SJSA1 (cell line): ENCODE results near the gene SUPT20H. TPM values are rescaled to one million over a fixed set of nuclear protein-coding genes. Genes with fewer than 3 reads are reported as not detected.

Source experiments
- DNase-seq, 2 experiments: peaks; one replicate each; pipeline ENCODE4 v3.0.0-alpha.2; 2015 to 2020; ENCODE audit warnings: low spot score in 2 of 2, low read depth in 1 of 2
- H3K27ac ChIP-seq: fragments of 250-450 bp; sonication (Bioruptor Pico); 2 replicates; pipeline ENCODE4 v1.5.1; 2020; ENCODE audit warnings: mild to moderate bottlenecking, moderate library complexity
- H3K27me3 ChIP-seq: fragments of 250-450 bp; sonication (Bioruptor Pico); replicated peaks from 2 replicates; pipeline ENCODE4 v1.5.1; 2020; ENCODE audit warnings: mild to moderate bottlenecking, moderate library complexity
- H3K36me3 ChIP-seq: fragments of 250-450 bp; sonication (Bioruptor Pico); 2 replicates; pipeline ENCODE4 v1.5.1; 2020; ENCODE audit warnings: mild to moderate bottlenecking
- H3K4me1 ChIP-seq: fragments of 250-450 bp; sonication (Bioruptor Pico); replicated peaks from 2 replicates; pipeline ENCODE4 v1.6.1; 2021; ENCODE audit warnings: mild to moderate bottlenecking
- H3K4me3 ChIP-seq: fragments of 250-450 bp; sonication (Bioruptor Pico); 2 replicates; pipeline ENCODE4 v1.5.1; 2020; ENCODE audit warnings: mild to moderate bottlenecking
- H3K9me3 ChIP-seq: fragments of 250-450 bp; sonication (Bioruptor Pico); replicated peaks from 2 replicates; pipeline ENCODE4 v1.5.1; 2020; ENCODE audit warnings: mild to moderate bottlenecking
- total RNA-seq: library from RNA; depleted of rRNA; stranded (reverse); fragments of >200 nt; shearing (Covaris generic); gene quantifications from 2 replicates; pipeline ENCODE4 v1.2.3, GENCODE V29; 2014; rRNA removed

Gene SUPT20H
- total RNA-seq: 45.0 and 54.7 TPM in 2 replicates

- H3K36me3 ChIP-seq: peaks cover 13% of the 10 kb centered on the region
- H3K4me3 ChIP-seq: peak within 1 kb of the TSS; percentile 79
Measured at GRCh38 chr13:37058910-37059847, at the start of gene SUPT20H. Gene SUPT20H (minus strand): TSS chr13:37059688. CDS start chr13:37051490, 8,198 bp downstream.

DNA sequence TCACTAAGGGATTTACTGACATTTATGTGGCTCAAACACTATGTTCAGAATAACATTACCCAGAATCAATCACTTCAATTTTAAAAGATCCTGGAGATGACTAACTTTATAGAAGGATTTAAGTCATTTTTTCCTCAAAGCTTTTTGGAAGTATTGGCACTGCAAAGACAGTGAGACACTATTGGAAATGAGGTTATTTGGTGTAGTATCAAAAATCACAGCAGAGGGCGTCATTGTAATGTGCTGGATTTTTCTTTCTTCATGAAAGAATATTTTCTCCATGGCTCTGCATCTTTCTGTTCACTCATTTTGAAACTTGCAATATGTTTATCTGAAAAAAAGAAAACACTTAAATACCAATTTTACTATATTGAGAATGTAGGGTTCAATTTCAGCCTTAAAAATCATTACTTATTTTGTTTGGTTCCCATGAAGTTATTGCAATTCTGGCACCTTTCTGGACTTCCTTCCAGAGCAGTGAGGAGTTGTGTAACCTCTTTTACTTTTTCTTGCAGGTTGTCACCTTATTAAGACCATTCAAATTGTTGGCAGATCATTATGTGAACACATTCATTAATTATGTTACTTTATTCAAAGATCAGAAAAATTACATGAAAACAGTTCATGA is 49.7 kb upstream of the SUPT20H start:
- no peak overlapping the region for H3K4me3 ChIP-seq
- H3K36me3 ChIP-seq: no peaks in the 10 kb centered on the region
- H3K9me3 ChIP-seq: no peaks in the 10 kb centered on the region
- no peak overlapping the region for H3K27ac ChIP-seq
- peak in 1 of 2 experiments; percentile 42 for DNase-seq
- H3K27me3 ChIP-seq: no peaks in the 10 kb centered on the region
- peaks cover 8% of the 10 kb centered on the region for H3K4me1 ChIP-seq

More at GRCh38 chr13:37058910-37059847, at the start of gene SUPT20H:
- H3K4me1 ChIP-seq: peaks cover 10% of the 10 kb centered on the region
- peak; percentile 77 to 90 for DNase-seq
- peak within 1 kb of the TSS; percentile 80 for H3K27ac ChIP-seq
- H3K27me3 ChIP-seq: no peaks in the 10 kb centered on the region
- no peaks in the 10 kb centered on the region for H3K9me3 ChIP-seq

DNA sequence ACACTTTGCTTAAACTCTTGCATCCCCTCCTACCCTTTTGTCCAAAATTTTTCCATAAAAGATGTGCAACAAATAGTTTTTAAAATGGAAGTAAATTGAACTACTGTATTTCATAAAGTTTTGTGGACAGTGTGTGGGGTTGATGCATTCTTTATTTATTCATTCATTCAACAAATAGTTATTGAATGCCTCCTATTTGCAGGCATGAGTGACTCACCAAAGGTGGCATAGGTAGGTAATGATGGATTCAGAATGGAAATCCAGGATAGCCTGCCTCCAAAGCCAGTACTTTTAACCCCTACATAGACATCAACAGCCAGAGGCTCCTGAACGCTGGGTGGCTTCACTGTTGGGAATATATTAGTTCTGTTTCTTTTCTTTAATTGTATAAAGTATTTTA is 48.4 kb upstream of the SUPT20H start:
- Histone ChIP-seq H3K27ac (no peak overlapping the region), H3K36me3 (no peaks in the 10 kb centered on the region), H3K9me3 (no peaks in the 10 kb centered on the region), H3K27me3 (no peaks in the 10 kb centered on the region), H3K4me1 (peaks cover 8% of the 10 kb centered on the region), H3K4me3 (no peak overlapping the region)
- no peak for DNase-seq

DNA sequence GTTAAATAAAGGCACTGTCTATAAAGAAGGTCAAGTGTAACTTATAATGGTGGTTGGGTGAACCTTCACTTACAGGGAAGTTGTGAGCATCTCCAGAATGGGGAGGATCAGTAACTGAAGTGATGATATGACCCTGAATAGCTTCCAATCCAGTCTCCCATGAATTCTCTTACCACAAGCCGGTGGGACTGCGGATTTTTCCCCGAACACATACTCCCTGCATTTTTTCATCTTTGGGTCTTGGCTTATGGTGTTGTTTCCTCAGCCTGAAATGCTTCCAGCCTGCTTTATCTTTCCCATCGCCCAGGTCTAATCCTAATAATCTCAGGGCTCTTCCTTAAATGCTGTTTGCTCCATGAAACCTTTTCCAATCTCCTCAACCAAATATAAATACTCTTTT is 48.0 kb upstream of the SUPT20H start:
- Histone ChIP-seq H3K9me3 (no peaks in the 10 kb centered on the region), H3K4me3 (no peak overlapping the region), H3K27ac (no peak overlapping the region), H3K36me3 (no peaks in the 10 kb centered on the region), H3K27me3 (no peaks in the 10 kb centered on the region), H3K4me1 (peaks cover 8% of the 10 kb centered on the region)
- DNase-seq: no peak

DNA sequence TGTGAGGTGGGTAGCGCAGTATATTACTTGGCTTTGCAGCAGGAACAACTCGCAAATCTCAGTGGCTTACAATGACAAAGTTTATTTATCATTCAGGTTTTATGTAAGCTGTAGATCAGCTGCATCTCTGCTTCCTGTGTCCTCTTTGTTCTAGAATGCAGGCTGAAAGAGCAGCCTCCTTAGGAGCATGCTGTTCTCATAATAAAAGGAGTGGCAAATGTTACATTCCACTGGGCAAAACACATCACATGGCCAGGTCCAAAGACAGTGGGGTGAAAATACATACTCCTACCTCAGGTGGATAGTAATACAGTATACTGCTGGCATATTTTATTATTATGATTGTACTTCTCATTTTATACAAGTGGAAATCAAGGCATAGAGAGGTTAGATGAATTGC is 47.2 kb upstream of the SUPT20H start:
- DNase-seq: peak in 1 of 2 experiments; percentile 27
- Histone ChIP-seq H3K9me3 (no peaks in the 10 kb centered on the region), H3K27me3 (no peaks in the 10 kb centered on the region), H3K4me3 (no peak overlapping the region), H3K4me1 (peaks cover 8% of the 10 kb centered on the region), H3K36me3 (no peaks in the 10 kb centered on the region), H3K27ac (no peak overlapping the region)

DNA sequence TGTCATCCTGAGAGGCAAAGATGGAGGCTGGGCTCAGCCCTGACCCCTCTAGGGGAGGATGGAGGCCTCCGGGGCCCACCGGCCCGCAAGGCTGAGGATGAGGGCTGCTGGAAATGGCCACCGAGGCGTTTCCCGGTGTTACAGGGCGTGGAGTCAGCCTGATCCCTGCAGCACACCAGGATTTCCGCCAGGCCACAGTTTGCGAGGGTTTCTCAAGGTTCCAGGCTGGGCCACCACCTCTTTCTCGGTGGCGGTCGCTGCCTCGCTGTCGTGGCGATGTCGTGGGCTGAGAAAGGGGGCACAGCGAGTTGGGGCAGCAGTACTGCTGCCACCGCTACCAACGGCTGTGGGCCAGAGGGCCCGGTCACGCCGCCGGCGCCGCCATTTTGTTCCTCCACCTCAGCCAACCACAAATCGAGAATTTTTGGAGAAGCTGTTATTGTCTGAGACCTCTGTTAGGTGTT is 45.8 kb upstream of the SUPT20H start, which contains the start of gene CSNK1A1L:
Gene CSNK1A1L, minus strand, starts transcription at position 414 of the 464 bp plus-strand sequence. Its CDS starts 408 bp downstream, at position 6.
- DNase-seq: no peak
- Histone ChIP-seq H3K27me3 (no peaks in the 10 kb centered on the region), H3K36me3 (no peaks in the 10 kb centered on the region), H3K27ac (no peak within 1 kb of the TSS), H3K9me3 (no peaks in the 10 kb centered on the region), H3K4me1 (peaks cover 8% of the 10 kb centered on the region), H3K4me3 (no peak within 1 kb of the TSS)

GRCh38 chr13:37102896-37103295 is 43.4 kb upstream of the SUPT20H start:
- H3K27me3 ChIP-seq: no peaks in the 10 kb centered on the region
- H3K4me1 ChIP-seq: peaks cover 4% of the 10 kb centered on the region; the same call in 1 of the 2 replicates
- H3K4me3 ChIP-seq: no peak overlapping the region
- DNase-seq: no peak
- no peaks in the 10 kb centered on the region for H3K36me3 ChIP-seq
- no peaks in the 10 kb centered on the region for H3K9me3 ChIP-seq
- H3K27ac ChIP-seq: no peak overlapping the region

DNA sequence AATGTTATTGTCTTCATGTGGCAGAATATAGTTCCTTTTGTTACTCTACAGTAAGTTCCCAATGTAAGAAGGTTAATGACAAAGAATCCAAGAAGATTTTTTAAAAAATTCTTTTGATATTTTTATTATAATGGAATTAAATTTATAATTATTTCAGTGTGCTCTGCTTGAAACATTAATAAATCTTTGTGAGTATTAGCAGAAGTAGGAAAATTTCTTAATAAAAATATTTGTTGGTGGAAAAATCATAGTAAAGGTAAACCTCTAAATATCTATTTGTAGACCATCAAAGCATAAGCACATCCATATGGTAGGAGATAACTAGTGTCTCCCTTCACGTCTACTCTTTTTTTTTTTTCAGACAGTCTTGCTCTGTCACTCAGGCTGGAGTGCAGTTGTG is 41.7 kb upstream of the SUPT20H start:
- Histone ChIP-seq H3K9me3 (no peaks in the 10 kb centered on the region), H3K27me3 (no peaks in the 10 kb centered on the region), H3K27ac (no peak overlapping the region), H3K4me3 (no peak overlapping the region), H3K4me1 (0 out of 2 replicates have a peak, but pooled peaks cover under 1% of the 10 kb centered on the region), H3K36me3 (no peaks in the 10 kb centered on the region)
- DNase-seq: no peak

DNA sequence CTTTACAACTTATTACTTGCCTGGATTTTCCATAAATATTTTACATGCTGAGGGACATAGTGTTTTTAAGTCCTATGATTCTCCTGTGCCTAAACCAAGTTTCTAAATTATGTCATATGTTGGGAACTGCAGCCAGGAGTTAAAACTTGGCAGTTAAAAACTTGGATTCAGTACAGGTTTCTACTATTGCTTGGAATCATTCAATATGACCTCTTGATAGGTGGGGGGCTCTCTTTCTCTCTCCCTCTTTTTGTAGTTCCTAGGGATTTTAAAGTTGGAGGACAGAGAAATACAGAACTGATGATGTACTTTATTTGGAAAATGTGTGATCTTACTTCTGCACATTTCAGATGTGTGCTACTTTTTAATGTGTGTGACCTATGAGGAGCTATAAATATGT is 41.2 kb upstream of the SUPT20H start:
- Histone ChIP-seq H3K27me3 (no peaks in the 10 kb centered on the region), H3K9me3 (no peaks in the 10 kb centered on the region), H3K27ac (no peak overlapping the region), H3K36me3 (no peaks in the 10 kb centered on the region), H3K4me1 (no peaks in the 10 kb centered on the region), H3K4me3 (no peak overlapping the region)
- DNase-seq: no peak

DNA sequence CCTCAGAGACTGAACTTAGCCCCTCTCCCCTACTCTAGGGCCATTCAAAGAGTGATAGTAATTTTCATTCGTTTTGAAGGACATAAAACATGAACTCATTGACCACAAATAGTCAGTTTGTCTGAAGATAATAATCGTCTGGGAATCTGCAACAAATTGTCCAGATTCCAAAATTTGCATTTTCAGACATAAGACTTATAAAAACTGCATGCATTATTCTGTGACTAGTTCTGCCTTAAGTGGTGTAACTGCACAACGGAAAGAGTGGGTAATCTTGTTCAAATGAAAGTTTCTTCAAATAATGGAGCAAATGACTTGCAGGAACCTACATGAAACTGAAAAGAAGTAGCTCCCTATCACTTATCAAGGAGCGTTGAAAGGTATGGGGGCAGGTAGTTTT is 37.6 kb upstream of the SUPT20H start:
- Histone ChIP-seq H3K9me3 (no peaks in the 10 kb centered on the region), H3K4me1 (no peaks in the 10 kb centered on the region), H3K27me3 (no peaks in the 10 kb centered on the region), H3K4me3 (no peak overlapping the region), H3K36me3 (no peaks in the 10 kb centered on the region), H3K27ac (no peak overlapping the region)
- no peak for DNase-seq

GRCh38 chr13:37094840-37095239 is 35.4 kb upstream of the SUPT20H start:
- H3K4me3 ChIP-seq: no peak overlapping the region
- DNase-seq: no peak
- no peak overlapping the region for H3K27ac ChIP-seq
- H3K9me3 ChIP-seq: no peaks in the 10 kb centered on the region
- H3K27me3 ChIP-seq: no peaks in the 10 kb centered on the region
- no peaks in the 10 kb centered on the region for H3K36me3 ChIP-seq
- no peaks in the 10 kb centered on the region for H3K4me1 ChIP-seq

GRCh38 chr13:37094099-37094498 is 34.6 kb upstream of the SUPT20H start:
- Histone ChIP-seq H3K4me3 (no peak overlapping the region), H3K27me3 (no peaks in the 10 kb centered on the region), H3K27ac (no peak overlapping the region), H3K4me1 (no peaks in the 10 kb centered on the region), H3K36me3 (no peaks in the 10 kb centered on the region), H3K9me3 (no peaks in the 10 kb centered on the region)
- no peak for DNase-seq

DNA sequence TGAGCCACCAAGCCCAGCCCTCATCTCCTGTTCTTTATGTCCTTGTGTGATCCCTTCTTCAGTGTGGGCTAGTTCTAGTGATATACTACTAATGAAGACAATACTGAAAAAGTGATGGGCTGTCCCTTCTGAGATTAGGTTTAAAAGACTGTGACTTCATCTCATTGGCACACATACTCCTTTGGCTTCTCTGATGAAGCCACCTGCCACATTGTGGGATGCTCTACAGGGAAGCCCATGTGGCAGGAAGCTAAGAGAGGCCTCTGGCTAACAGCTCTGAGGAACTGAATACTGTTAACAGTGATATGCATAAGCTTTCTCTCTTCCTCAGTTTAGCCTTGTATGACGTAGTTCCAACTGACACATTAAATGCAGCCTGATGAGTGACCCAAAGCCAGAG is 32.3 kb upstream of the SUPT20H start:
- no peaks in the 10 kb centered on the region for H3K27me3 ChIP-seq
- H3K4me1 ChIP-seq: no peaks in the 10 kb centered on the region
- H3K36me3 ChIP-seq: no peaks in the 10 kb centered on the region
- no peak overlapping the region for H3K4me3 ChIP-seq
- no peak overlapping the region for H3K27ac ChIP-seq
- no peak for DNase-seq
- no peaks in the 10 kb centered on the region for H3K9me3 ChIP-seq

- no peaks in the 10 kb centered on the region for H3K4me1 ChIP-seq
- H3K36me3 ChIP-seq: no peaks in the 10 kb centered on the region
- H3K27me3 ChIP-seq: no peaks in the 10 kb centered on the region
- H3K9me3 ChIP-seq: no peaks in the 10 kb centered on the region
- no peak for DNase-seq
- no peak overlapping the region for H3K4me3 ChIP-seq
- no peak overlapping the region for H3K27ac ChIP-seq
Measured at GRCh38 chr13:37090912-37091311, 31.4 kb upstream of the SUPT20H start.
